ENCODE results near the gene ARV1. TPM values are rescaled to one million over a fixed set of nuclear protein-coding genes. Genes with fewer than 3 reads are reported as not detected.

The ARV1 gene
- total RNA-seq, 1 donor from 2014 or later, result 14.0 TPM

DNA sequence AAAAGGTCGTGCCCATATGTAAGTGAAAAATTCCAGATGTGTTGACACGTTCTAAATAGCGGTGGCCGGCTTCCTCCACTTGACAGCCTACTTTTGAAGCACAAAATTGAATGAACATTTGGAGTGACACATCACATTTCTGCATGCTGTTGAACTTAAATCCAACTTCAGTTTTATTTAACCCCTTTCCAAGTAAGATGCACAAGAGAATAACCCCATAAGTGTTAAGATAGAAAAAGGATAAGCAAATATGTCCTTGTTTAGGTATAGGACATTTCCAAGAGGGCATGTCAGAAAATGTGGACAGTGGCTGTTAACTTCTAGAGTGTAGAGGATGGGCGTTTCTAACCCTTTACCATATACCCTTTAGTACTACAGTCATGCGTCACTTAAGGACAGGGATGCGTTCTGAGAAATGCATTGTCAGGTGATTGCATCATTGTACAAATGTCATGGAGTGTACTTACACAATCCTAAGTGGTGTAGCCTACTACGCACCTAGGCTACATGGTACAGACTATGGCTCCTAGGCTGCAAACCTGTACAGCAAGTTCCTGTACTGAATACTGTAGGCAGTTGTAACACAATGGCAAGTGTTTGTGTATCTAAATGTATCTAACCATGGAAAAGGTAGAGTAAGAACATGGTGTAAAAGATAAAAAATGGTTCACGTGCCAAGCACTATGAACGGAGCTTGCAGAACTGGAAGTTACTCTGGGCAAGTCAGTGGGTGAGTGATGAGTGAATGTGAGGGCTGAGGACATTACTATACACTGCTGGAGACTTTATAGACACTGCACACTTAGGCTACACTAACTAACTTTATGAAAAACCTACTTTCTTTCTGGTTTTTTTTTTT lies 70.5 kb downstream of the ARV1 start:
- peaks cover 25% of the 10 kb centered on the region for H3K27me3 Mint-ChIP-seq (ENCODE audit: low read depth)
- DNase-seq (ENCODE audit: low spot score), result no peak
- no peak overlapping the region for H3K27ac Mint-ChIP-seq (ENCODE audit: unreplicated experiment)
- H3K4me1 Mint-ChIP-seq (ENCODE audit: low read depth), result peaks cover 16% of the 10 kb centered on the region
- H3K9me3 Mint-ChIP-seq (ENCODE audit: low read depth), result peaks cover 10% of the 10 kb centered on the region
- no peak for TF ChIP-seq CTCF (IDR thresholded peaks at IDR 0.05)
- H3K36me3 Mint-ChIP-seq (ENCODE audit: low read depth), result peaks cover 7% of the 10 kb centered on the region
- no peak overlapping the region for H3K4me3 Mint-ChIP-seq (ENCODE audit: unreplicated experiment)

Other genes starting within 250 kb of the ARV1 start
- gene CAPN9, start 231.7 kb upstream of the ARV1 start, total RNA-seq, result not detected in 3 replicates
- 474 to 505 TPM (median 492 TPM) in 3 replicates for gene C1orf198, start 110.6 kb upstream of the ARV1 start, total RNA-seq
- gene TTC13, start 233 bp upstream of the ARV1 start, total RNA-seq, result 24.9 to 36.5 TPM (median 27.1 TPM) in 3 replicates
- gene FAM89A, start 61.2 kb downstream of the ARV1 start, total RNA-seq, result 17.2 to 20.2 TPM (median 19.7 TPM) in 3 replicates
- gene TRIM67, start 183.0 kb downstream of the ARV1 start, total RNA-seq, result 1.2 to 2.9 TPM (median 1.6 TPM) in 3 replicates